T-helper 17 cell (primary cell): ENCODE data around the gene POC1A. TPM values are rescaled to one million over a fixed set of nuclear protein-coding genes. Genes with fewer than 3 reads are reported as not detected.

Experiments
- ATAC-seq: fragments of 150-1000 bp; cut with Tn5 transposase; 2 replicates; pipeline ENCODE4 v1.10.0; 2021; ENCODE audit warnings: mild to moderate bottlenecking, moderate library complexity
- DNase-seq, 3 donors: peaks; one replicate each; pipeline versions ENCODE4 v3.0.0 to v3.0.0-alpha.2; 2020 to 2021
- H3K9me3 ChIP-seq: one replicate; pipeline ENCODE4 v1.7.0; 2013; ENCODE audit warnings: low read length, mild to moderate bottlenecking; ENCODE audit not compliant: control insufficient read depth, poor library complexity, severe bottlenecking
- H3K27ac Mint-ChIP-seq: one replicate; pipeline ENCODE4 v1.8.0; 2022; ENCODE audit warnings: mild to moderate bottlenecking, moderate library complexity, mixed read lengths
- H3K27me3 Mint-ChIP-seq: one replicate; pipeline ENCODE4 v1.8.0; 2022; ENCODE audit warnings: mixed read lengths
- H3K36me3 Mint-ChIP-seq: one replicate; pipeline ENCODE4 v1.8.0; 2022; ENCODE audit warnings: low read depth, mixed read lengths
- H3K4me1 Mint-ChIP-seq: one replicate; pipeline ENCODE4 v1.8.0; 2022; ENCODE audit warnings: mild to moderate bottlenecking, mixed read lengths
- H3K4me3 Mint-ChIP-seq: one replicate; pipeline ENCODE4 v1.8.0; 2022; ENCODE audit warnings: mild to moderate bottlenecking, moderate library complexity, mixed read lengths
- total RNA-seq, 4 donors: library from RNA in 2 of 4; stranded (reverse) in 2 of 4; gene quantifications; one replicate each; pipeline ENCODE4 v1.2.3 and lab custom pipeline; 2022 to 2026

POC1A gene
- total RNA-seq, 2 donors from 2014 or later = 0.47 to 1.4 TPM

- ATAC-seq (no peak), DNase-seq (no peak)
- Mint-ChIP-seq H3K27me3 (no peaks in the 10 kb centered on the region), H3K4me3 (no peak overlapping the region), H3K4me1 (peaks cover 14% of the 10 kb centered on the region), H3K36me3 (no peaks in the 10 kb centered on the region), H3K27ac (peak overlapping the region; percentile 60)
- no peaks in the 10 kb centered on the region for H3K9me3 ChIP-seq
Measured at GRCh38 chr3:52143156-52143555, 11.1 kb downstream of the POC1A start.

- Mint-ChIP-seq H3K4me1 (peaks cover 14% of the 10 kb centered on the region), H3K4me3 (no peak overlapping the region), H3K27ac (no peak overlapping the region), H3K36me3 (no peaks in the 10 kb centered on the region), H3K27me3 (no peaks in the 10 kb centered on the region)
- DNase-seq (no peak), ATAC-seq (no peak)
- no peaks in the 10 kb centered on the region for H3K9me3 ChIP-seq
Measured at GRCh38 chr3:52141751-52142150, 12.5 kb downstream of the POC1A start.

GRCh38 chr3:52140769-52141168 lies 13.5 kb downstream of the POC1A start:
- Mint-ChIP-seq H3K4me3 (no peak overlapping the region), H3K27me3 (no peaks in the 10 kb centered on the region), H3K27ac (no peak overlapping the region), H3K36me3 (no peaks in the 10 kb centered on the region), H3K4me1 (peaks cover 14% of the 10 kb centered on the region)
- ATAC-seq = no peak
- H3K9me3 ChIP-seq = no peaks in the 10 kb centered on the region
- DNase-seq = no peak

- Mint-ChIP-seq H3K27ac (no peak overlapping the region), H3K27me3 (no peaks in the 10 kb centered on the region), H3K4me3 (no peak overlapping the region), H3K36me3 (no peaks in the 10 kb centered on the region), H3K4me1 (peaks cover 14% of the 10 kb centered on the region)
- DNase-seq (no peak), ATAC-seq (no peak)
- no peaks in the 10 kb centered on the region for H3K9me3 ChIP-seq
Measured at GRCh38 chr3:52140000-52140399, 14.2 kb downstream of the POC1A start.

GRCh38 chr3:52137311-52137710 lies 16.9 kb downstream of the POC1A start:
- H3K9me3 ChIP-seq = no peaks in the 10 kb centered on the region
- Mint-ChIP-seq H3K27me3 (no peaks in the 10 kb centered on the region), H3K27ac (peak overlapping the region; percentile 24), H3K4me3 (no peak overlapping the region), H3K36me3 (no peaks in the 10 kb centered on the region), H3K4me1 (peaks cover 3% of the 10 kb centered on the region)
- ATAC-seq (no peak), DNase-seq (no peak)

- DNase-seq (no peak), ATAC-seq (no peak)
- Mint-ChIP-seq H3K27ac (peak overlapping the region; percentile 24), H3K36me3 (no peaks in the 10 kb centered on the region), H3K4me3 (no peak overlapping the region), H3K27me3 (no peaks in the 10 kb centered on the region), H3K4me1 (peaks cover 3% of the 10 kb centered on the region)
- no peaks in the 10 kb centered on the region for H3K9me3 ChIP-seq
Measured at GRCh38 chr3:52136513-52136912, 17.7 kb downstream of the POC1A start.

GRCh38 chr3:52135332-52135731 lies 18.9 kb downstream of the POC1A start:
- Mint-ChIP-seq H3K27me3 (no peaks in the 10 kb centered on the region), H3K4me3 (no peak overlapping the region), H3K36me3 (no peaks in the 10 kb centered on the region), H3K27ac (no peak overlapping the region), H3K4me1 (peaks cover 3% of the 10 kb centered on the region)
- no peaks in the 10 kb centered on the region for H3K9me3 ChIP-seq
- DNase-seq (no peak), ATAC-seq (no peak)

GRCh38 chr3:52134761-52135160 lies 19.5 kb downstream of the POC1A start:
- Mint-ChIP-seq H3K36me3 (no peaks in the 10 kb centered on the region), H3K4me1 (peaks cover 3% of the 10 kb centered on the region), H3K27me3 (no peaks in the 10 kb centered on the region), H3K27ac (no peak overlapping the region), H3K4me3 (no peak overlapping the region)
- H3K9me3 ChIP-seq = no peaks in the 10 kb centered on the region
- DNase-seq (no peak), ATAC-seq (no peak)

- no peaks in the 10 kb centered on the region for H3K4me1 Mint-ChIP-seq
- H3K27me3 Mint-ChIP-seq = no peaks in the 10 kb centered on the region
- ATAC-seq = no peak
- no peak overlapping the region for H3K4me3 Mint-ChIP-seq
- DNase-seq = no peak
- H3K9me3 ChIP-seq = no peaks in the 10 kb centered on the region
- H3K36me3 Mint-ChIP-seq = no peaks in the 10 kb centered on the region
- H3K27ac Mint-ChIP-seq = no peak overlapping the region
Measured at GRCh38 chr3:52132930-52133329, 21.3 kb downstream of the POC1A start.

GRCh38 chr3:52132041-52132440 lies 22.2 kb downstream of the POC1A start:
- H3K36me3 Mint-ChIP-seq = no peaks in the 10 kb centered on the region
- H3K9me3 ChIP-seq = no peaks in the 10 kb centered on the region
- ATAC-seq (no peak), DNase-seq (no peak)
- no peaks in the 10 kb centered on the region for H3K4me1 Mint-ChIP-seq
- H3K27me3 Mint-ChIP-seq = no peaks in the 10 kb centered on the region
- no peak overlapping the region for H3K4me3 Mint-ChIP-seq
- no peak overlapping the region for H3K27ac Mint-ChIP-seq

GRCh38 chr3:52130966-52131622 lies 23.1 kb downstream of the POC1A start:
- H3K9me3 ChIP-seq = no peaks in the 10 kb centered on the region
- Mint-ChIP-seq H3K27me3 (no peaks in the 10 kb centered on the region), H3K4me1 (no peaks in the 10 kb centered on the region), H3K27ac (no peak overlapping the region), H3K36me3 (no peaks in the 10 kb centered on the region), H3K4me3 (no peak overlapping the region)
- DNase-seq = no peak
- ATAC-seq = no peak

GRCh38 chr3:52128118-52128683 lies 26.0 kb downstream of the POC1A start:
- no peak for DNase-seq
- Mint-ChIP-seq H3K27me3 (no peaks in the 10 kb centered on the region), H3K4me1 (peaks cover 2% of the 10 kb centered on the region), H3K36me3 (no peaks in the 10 kb centered on the region), H3K4me3 (no peak overlapping the region), H3K27ac (peak overlapping the region; percentile 27)
- no peaks in the 10 kb centered on the region for H3K9me3 ChIP-seq
- no peak for ATAC-seq

- no peak for ATAC-seq
- Mint-ChIP-seq H3K36me3 (no peaks in the 10 kb centered on the region), H3K27ac (no peak overlapping the region), H3K27me3 (no peaks in the 10 kb centered on the region), H3K4me3 (no peak overlapping the region), H3K4me1 (peaks cover 2% of the 10 kb centered on the region)
- DNase-seq = no peak
- H3K9me3 ChIP-seq = no peaks in the 10 kb centered on the region
Measured at GRCh38 chr3:52126500-52126899, 27.7 kb downstream of the POC1A start.

GRCh38 chr3:52126036-52126435 lies 28.2 kb downstream of the POC1A start:
- no peak for DNase-seq
- ATAC-seq = no peak
- Mint-ChIP-seq H3K27ac (no peak overlapping the region), H3K36me3 (no peaks in the 10 kb centered on the region), H3K4me1 (peaks cover 2% of the 10 kb centered on the region), H3K27me3 (no peaks in the 10 kb centered on the region), H3K4me3 (no peak overlapping the region)
- H3K9me3 ChIP-seq = no peaks in the 10 kb centered on the region
